ENCODE results near the gene LMNTD2.

Gene LMNTD2

GRCh38 chr11:534396-535209 lies 25.9 kb downstream of the LMNTD2 start:
- no peak for TF ChIP-seq CTCF (IDR thresholded peaks at IDR 0.05; ENCODE audit: low read depth, low read length)
- H3K4me3 ChIP-seq (ENCODE audit: low read depth, low read length) = peak overlapping the region; percentile 86

GRCh38 chr11:533586-534395 lies 26.7 kb downstream of the LMNTD2 start:
- TF ChIP-seq CTCF (IDR thresholded peaks at IDR 0.05; ENCODE audit: low read depth, low read length) = no peak
- peak overlapping the region; percentile 86 for H3K4me3 ChIP-seq (ENCODE audit: low read depth, low read length)

GRCh38 chr11:532986-533585 lies 27.5 kb downstream of the LMNTD2 start:
- no peak for TF ChIP-seq CTCF (IDR thresholded peaks at IDR 0.05; ENCODE audit: low read depth, low read length)
- H3K4me3 ChIP-seq (ENCODE audit: low read depth, low read length) = no peak overlapping the region

- H3K4me3 ChIP-seq (ENCODE audit: low read depth, low read length) = no peak overlapping the region
- TF ChIP-seq CTCF (IDR thresholded peaks at IDR 0.05; ENCODE audit: low read depth, low read length) = no peak
Measured at GRCh38 chr11:532527-532985, 28.0 kb downstream of the LMNTD2 start.

GRCh38 chr11:531919-532526 lies 28.5 kb downstream of the LMNTD2 start:
- TF ChIP-seq CTCF (IDR thresholded peaks at IDR 0.05; ENCODE audit: low read depth, low read length) = no peak
- no peak overlapping the region for H3K4me3 ChIP-seq (ENCODE audit: low read depth, low read length)

- no peak overlapping the region for H3K4me3 ChIP-seq (ENCODE audit: low read depth, low read length)
- no peak for TF ChIP-seq CTCF (IDR thresholded peaks at IDR 0.05; ENCODE audit: low read depth, low read length)
Measured at GRCh38 chr11:530960-531831, 29.3 kb downstream of the LMNTD2 start.

Measured in WI38 (cell line).